ENCODE data around the gene ARID3A. TPM values are rescaled to one million over a fixed set of nuclear protein-coding genes. Genes with fewer than 3 reads are reported as not detected.

ARID3A gene
- total and polyA plus RNA-seq, 7 donors, result 1.4 to 11.6 (median 3.7) TPM

DNA sequence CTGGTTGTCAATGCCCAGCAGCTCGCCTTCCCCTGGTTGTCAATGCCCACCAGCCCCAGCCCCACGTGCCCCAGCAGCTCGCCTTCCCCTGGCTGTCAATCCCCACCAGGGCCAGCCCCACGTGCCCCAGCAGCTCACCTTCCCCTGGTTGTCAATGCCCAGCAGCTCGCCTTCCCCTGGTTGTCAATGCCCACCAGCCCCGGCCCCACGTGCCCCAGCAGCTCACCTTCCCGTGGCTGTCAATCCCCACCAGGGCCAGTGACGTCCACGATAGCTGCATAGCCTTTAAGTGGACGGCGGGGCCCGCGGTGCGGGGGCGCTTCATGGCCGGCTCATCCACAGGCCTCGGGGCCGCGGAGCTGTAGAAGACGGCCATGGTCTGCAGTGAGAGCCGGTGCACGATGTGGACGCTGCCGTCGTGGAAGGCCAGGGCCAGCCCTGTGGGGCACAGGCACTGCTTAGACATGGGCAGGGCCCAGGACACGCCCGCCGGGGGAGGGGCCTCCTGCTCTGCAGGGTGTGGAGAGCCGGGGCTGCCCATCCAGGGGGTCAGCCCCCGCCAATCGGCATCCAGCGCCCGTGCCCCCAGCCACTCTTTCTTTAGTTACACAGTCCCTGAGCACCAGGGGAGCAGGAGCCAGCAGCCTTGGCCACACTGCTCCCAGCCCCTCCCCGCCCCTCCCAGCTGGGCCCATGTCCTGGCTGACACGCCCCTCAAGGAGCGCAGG is 46.0 kb upstream of the ARID3A start:
- H3K27me3 ChIP-seq, result no peaks in the 10 kb centered on the region
- no peak for DNase-seq
- H3K9me3 ChIP-seq, result no peaks in the 10 kb centered on the region
- H3K4me3 ChIP-seq, result no peak overlapping the region
- no peaks in the 10 kb centered on the region for H3K4me1 ChIP-seq
- intact Hi-C loops (cut with DNase I), result no loop called here
- no peak overlapping the region for H3K27ac ChIP-seq
- no peak for TF ChIP-seq POLR2AphosphoS5 (IDR thresholded peaks at IDR 0.05)
- H3K36me3 ChIP-seq, result peaks cover 53 to 87% (median 64%) of the 10 kb centered on the region in 4 donors
- 75 to 87% methylated on average over 37 of the region's 37 CpGs for WGBS, 2 donors

DNA sequence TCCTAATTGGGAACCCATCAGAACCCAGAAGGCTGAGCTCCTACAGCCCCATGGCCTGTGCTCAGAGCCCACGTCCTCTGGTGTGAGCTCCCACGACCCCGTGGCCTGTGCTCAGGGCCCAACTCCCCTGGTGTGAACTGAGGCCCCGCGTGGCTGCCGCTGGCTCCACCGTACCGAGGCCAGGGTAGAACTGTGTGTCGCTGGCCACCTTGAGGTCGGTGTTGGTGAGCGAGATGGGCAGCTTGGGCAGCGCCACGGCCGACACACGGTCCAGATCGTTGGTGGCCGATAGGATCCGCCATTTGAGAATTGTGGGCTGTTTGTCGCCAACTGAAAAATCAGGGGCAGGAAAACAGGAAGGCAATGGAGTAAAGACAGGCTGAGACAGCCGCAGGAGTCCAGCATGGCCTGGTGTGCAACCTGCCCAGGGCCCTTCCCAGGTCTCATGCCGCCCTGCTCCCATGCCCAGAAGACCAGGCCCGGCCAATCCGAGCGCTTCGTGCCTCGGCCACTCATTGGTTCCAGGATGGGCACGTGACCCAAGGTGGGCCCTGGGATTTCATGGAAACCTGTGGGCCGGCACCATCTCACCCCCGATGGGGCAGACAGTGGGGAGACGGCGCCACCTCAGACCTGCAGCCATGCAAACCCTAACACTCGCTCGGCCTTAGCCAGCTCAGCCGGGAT is 44.3 kb upstream of the ARID3A start:
- DNase-seq, result no peak
- Histone ChIP-seq H3K9me3 (no peaks in the 10 kb centered on the region), H3K27ac (no peak overlapping the region), H3K4me3 (no peak overlapping the region), H3K4me1 (no peaks in the 10 kb centered on the region), H3K36me3 (peaks cover 55 to 87% (median 69%) of the 10 kb centered on the region in 4 donors), H3K27me3 (no peaks in the 10 kb centered on the region)
- WGBS, 2 donors, result 98% methylated on average over 34 of the region's 34 CpGs
- TF ChIP-seq EP300 (IDR thresholded peaks at IDR 0.05) (no peak), POLR2A (IDR thresholded peaks at IDR 0.05) (no peak), POLR2AphosphoS5 (IDR thresholded peaks at IDR 0.05) (no peak), CTCF (IDR thresholded peaks at IDR 0.05) (no peak)
- intact Hi-C loops (cut with DNase I), result no loop called here

- H3K36me3 ChIP-seq, result peaks cover 48 to 88% (median 61%) of the 10 kb centered on the region in 4 donors
- H3K27me3 ChIP-seq, result no peaks in the 10 kb centered on the region
- no peak for DNase-seq
- no peak overlapping the region for H3K27ac ChIP-seq
- H3K4me3 ChIP-seq, result no peak overlapping the region
- intact Hi-C loops (cut with DNase I), result no loop called here
- no peaks in the 10 kb centered on the region for H3K9me3 ChIP-seq
- WGBS, 2 donors, result 94 to 97% methylated on average over 28 to 30 of the region's 30 CpGs
- H3K4me1 ChIP-seq, result no peaks in the 10 kb centered on the region
- no peak for TF ChIP-seq POLR2AphosphoS5 (IDR thresholded peaks at IDR 0.05)
- TF ChIP-seq EP300 (IDR thresholded peaks at IDR 0.05), result no peak
- TF ChIP-seq POLR2A (IDR thresholded peaks at IDR 0.05), result no peak
- TF ChIP-seq CTCF (IDR thresholded peaks at IDR 0.05), result no peak
These were observed 42.9 kb upstream of the ARID3A start for GRCh38 chr19:882871-883497.

DNA sequence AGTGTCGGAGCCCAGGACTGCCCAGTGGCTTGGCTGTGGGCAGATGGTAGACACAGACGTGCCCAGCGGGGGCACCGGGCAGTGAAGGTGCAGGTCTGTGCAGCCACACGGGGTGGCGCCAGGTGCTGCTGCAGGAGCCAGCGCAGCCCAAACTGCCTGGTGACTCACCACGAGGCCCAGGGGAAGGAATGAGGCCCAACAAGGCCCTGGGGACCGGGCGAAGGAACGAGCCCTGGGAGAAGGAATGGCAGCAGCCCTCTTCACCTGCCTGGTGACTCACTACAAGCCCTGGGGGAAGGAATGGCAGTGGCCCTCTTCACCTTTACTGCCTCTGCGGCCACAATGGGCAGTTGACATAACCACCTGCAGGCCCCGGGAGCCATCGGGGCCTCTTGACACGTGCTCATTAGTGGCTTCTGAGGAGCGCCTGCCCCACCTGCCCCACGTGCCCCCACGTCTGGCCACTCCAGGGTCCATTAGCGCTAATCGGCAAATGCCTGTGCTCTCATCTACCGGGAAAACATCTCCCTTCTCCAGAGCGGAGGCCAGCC is 42.1 kb upstream of the ARID3A start:
- intact Hi-C loops (cut with DNase I), result no loop called here
- TF ChIP-seq POLR2AphosphoS5 (IDR thresholded peaks at IDR 0.05) (no peak), POLR2A (IDR thresholded peaks at IDR 0.05) (no peak), EP300 (IDR thresholded peaks at IDR 0.05) (no peak), CTCF (IDR thresholded peaks at IDR 0.05) (no peak)
- WGBS, 2 donors, result 93 to 94% methylated on average over 22 of the region's 22 CpGs
- Histone ChIP-seq H3K36me3 (peaks cover 48 to 95% (median 63%) of the 10 kb centered on the region in 4 donors), H3K4me3 (no peak overlapping the region), H3K27ac (no peak overlapping the region), H3K9me3 (no peaks in the 10 kb centered on the region), H3K27me3 (no peaks in the 10 kb centered on the region), H3K4me1 (no peaks in the 10 kb centered on the region)
- DNase-seq, result no peak

Data from sigmoid colon (tissue), 7 donors.